ENCODE measurements around the gene P2RY12.

GRCh38 chr3:151432616-151433372 is 48.2 kb upstream of the P2RY12 start:
- TF ChIP-seq CTCF (IDR thresholded peaks at IDR 0.05) (no peak), POLR2A (IDR thresholded peaks at IDR 0.05) (no peak)
